GM10266 (cell line): ENCODE results near the gene C2orf78.

Experiments
- DNase-seq: peaks from one replicate; pipeline ENCODE4 v3.0.0; 2012; ENCODE audit errors: extremely low spot score
- CTCF ChIP-seq: IDR thresholded peaks from 2 replicates; pipeline ENCODE4 v1.5.1; 2012; ENCODE audit warnings: mild to moderate bottlenecking, low read depth; ENCODE audit not compliant: control insufficient read depth, insufficient read depth; ENCODE audit errors: missing control alignments

The C2orf78 gene

DNA sequence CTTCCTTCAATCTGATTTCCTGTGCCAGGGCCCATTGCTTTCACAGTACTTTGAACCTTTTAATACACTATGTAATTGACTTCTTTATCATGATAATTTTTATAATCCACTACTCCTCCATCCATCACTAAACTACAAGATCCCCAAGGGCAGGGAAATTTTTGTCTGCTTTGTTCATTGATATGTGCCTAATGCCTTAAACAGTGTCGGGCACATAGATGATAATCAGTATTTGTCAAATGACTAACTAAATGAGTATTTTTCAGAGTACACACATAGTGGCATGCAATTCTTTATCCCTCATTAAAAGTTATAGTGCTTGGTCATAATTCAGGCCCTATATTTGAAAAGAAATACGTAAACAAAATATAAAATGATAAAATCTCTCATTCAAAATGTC, 39.4 kb downstream of the C2orf78 start:
- DNase-seq = no peak
- TF ChIP-seq CTCF = no peak

DNA sequence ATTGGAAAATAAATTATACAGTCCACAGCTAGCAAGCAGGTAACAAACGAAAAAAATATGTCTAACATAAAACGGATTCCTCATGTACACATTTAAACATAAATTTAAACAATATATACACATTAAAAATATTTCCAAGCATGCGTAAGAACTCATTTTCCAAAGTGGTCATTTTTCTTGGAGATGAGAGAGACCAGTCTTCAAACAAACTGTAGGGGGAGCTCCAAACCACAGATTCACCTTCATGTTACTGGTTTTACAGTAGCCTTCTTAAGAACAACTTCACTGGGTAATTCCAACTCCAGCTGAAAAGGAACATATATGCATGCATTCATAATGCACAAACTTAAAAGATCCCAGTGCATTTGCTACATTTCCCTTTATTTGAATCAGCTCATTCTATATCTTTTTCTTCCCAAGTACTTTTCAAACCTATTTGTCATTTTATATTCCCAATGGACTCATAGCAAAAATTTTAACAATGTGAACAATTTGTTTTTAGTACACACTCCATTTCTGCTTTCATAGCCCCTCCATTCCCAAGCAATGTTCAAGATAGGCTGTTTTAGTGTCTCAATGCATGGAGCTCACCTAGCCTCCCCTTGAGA, 40.0 kb downstream of the C2orf78 start:
- peak; percentile 76 for TF ChIP-seq CTCF
- peak; percentile 64 for DNase-seq

- DNase-seq = no peak
- no peak for TF ChIP-seq CTCF
Observed at GRCh38 chr2:73825408-73825807, 41.4 kb downstream of the C2orf78 start.

DNA sequence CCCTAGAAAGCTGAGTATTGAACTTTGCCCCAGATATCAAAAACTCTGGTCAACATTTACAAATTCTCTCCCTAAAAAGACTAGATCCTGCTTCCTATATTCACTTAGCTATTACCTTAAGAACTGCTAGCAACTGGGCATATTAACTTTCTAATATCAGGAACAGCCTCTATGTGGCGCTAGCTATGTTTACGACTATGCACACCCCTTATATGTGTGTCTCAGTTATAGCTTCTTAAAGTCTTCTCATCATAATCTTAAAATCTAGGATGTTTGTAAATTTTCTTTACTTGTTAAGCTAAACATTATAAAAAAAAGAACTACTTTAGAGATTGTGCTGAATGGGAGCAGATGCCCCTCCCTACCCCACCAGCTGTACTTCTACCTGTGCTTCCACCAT, 43.0 kb downstream of the C2orf78 start:
- TF ChIP-seq CTCF = peak; percentile 49
- DNase-seq = peak; percentile 50

DNA sequence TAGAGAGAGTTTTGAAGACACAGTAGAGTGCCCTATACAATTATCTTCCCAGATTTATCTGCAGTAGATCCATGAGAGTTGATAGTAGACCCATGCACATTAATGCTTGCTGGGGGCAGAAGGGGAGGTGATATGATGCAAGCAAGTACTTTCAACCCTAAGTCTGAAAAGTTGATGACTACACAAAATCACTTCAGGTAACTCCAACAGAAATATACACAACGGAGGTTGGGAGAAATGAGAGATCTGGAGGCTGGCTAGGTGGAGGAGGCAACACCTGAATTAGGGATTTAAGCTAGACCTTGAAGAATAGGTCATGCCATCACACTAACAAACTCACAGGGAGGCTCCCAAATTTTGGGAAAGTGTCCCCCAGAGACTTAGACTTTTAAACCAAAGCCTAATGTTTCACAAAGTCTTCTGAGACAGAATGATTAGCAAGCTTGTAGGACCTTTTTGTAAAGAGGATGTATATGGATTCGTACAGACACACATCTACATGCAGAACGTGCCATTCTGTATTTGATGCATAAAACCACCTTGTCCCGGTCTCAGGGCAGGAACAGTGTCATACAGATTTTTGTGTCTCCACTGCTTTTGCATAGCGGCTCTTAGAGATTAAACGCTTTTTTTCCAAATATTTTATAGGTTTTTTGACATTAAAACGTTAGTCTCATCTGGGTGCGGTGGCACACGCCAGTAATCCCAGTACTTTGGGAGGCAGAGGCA, 43.8 kb downstream of the C2orf78 start:
- DNase-seq = no peak
- no peak for TF ChIP-seq CTCF

DNA sequence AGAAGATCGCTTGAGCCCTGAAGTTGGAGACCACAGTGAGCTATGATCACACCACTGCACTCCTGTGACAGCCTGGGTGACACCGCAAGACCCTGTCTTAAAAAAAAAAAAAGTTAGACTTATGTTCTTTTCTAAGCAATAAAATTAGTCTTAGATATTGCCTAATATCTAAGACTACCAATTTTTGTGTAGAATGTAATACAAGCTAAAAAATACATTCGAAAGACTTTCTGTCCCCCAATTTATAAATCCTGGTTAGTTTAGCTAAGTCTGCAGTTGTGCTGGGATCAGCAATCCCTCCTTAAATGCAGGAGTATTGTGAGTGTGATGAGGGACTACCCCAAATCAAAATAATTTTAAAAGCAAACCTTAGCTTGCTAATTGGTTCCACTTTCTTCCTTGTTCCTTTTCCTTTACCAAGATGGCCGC, 44.4 kb downstream of the C2orf78 start:
- DNase-seq = no peak
- TF ChIP-seq CTCF = no peak

DNA sequence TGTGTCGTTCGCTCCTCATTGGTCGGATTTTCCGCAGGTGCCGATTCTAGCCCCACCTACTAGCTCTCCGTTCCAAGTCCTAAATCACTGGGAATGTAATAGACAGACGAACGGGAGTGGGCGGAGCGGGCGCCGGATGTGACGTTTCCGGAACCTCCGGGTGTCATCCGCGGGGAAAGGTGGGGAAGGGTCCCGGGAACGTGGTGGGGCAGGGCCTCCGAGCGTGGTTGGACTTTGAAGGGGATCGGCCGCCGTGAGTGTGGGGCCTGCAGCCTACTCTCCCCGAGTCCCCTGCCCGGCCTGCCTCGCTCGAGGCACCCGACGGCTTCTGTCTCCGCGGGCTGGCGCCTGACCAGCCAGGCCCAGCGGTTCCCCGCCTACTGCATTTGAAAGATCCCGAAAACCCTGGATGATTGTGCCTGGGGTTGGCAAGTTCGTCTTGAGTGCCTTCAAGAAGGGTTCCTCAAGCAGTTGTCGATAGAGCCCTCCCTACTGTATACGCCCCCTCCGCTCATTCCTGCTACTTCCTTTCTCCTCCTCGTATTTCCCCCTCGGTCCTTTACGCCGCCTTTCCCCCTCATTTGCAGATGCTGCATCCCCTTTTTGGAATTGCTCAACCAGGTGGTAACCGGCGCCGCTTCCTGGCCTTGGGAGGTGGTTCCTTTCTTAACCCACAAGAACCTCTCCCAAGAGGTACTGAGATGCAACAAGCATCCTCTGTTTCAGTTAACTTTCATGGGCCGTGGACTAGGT, 45.0 kb downstream of the C2orf78 start, which contains the start of gene STAMBP:
STAMBP (plus strand) TSS at position 144 of the 753 bp plus-strand sequence. CDS start 1,896 bp downstream, outside the sequence.
- TF ChIP-seq CTCF = no peak
- DNase-seq = peak; percentile 93
